ENCODE data around the gene TSSK2.
"Not testable (repeated sequence)": the region's sequence is repeated elsewhere in the genome, so short reads cannot be mapped to it uniquely, and the experiment has no call there.

The TSSK2 gene

DNA sequence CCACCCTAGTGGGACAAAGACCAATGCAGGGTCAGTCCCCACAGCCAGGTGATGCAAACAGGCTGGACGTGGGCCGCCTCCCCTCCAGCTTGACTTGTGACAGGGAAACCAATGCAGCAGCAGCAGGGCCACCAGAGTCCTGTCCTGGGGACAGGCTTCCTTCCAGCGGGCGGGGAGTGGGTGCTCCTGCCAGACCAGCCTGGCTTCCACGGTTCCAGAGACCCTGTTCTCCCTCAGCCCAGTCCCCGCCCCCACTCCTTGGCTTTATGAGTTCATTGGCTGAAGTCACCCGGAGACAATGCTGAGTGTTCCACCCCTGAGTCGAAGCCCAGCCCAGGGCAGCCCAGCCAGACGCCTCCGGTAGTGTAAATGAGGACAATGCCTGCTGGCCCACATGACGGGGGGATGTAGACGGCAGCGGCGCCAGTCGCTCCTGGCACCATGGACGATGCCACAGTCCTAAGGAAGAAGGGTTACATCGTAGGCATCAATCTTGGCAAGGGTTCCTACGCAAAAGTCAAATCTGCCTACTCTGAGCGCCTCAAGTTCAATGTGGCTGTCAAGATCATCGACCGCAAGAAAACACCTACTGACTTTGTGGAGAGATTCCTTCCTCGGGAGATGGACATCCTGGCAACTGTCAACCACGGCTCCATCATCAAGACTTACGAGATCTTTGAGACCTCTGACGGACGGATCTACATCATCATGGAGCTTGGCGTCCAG, at the start of gene TSSK2:
Gene TSSK2 (plus strand): TSS at position 350 of the 726 bp plus-strand sequence. CDS start 92 bp downstream, at position 442.
- no peak for DNase-seq

DNA sequence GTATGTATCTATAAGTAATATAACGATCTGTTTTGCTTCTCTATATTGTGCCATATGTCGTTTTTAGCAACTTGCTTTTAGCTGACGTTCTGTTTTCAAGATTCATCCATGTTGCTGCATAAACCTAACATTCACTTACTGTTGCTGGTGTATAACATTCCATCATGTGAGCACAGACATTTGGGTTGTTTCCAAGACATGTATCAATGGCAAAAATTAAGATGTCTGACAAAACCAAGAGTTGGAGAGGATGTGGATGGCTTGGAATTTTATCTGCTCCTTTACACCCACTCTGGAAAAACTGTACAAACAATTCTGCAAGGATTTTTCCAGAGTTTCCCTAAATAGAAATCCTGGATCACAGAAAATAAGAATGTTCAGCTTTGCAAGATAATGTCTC, 49.8 kb upstream of the TSSK2 start:
- no peak for DNase-seq

DNA sequence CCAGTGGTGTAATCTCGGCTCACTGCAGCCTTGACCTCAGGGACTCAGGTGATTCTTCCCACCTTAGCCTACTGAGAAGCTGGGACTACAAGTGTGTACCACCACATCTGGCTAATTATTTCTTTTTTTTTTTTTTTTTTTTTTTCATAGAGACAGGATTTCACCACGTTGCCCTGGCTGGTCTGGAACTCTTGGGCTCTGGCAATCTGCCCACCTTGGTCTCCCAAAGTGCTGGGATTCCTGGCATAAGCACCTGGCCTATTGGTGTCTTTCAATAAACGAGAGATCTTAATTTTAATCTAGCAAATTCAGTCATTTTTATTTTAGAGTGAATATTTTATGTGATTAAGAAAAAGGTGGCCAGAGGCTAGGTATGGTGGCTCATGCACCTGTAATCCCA, 49.0 kb upstream of the TSSK2 start:
- no peak for DNase-seq

DNA sequence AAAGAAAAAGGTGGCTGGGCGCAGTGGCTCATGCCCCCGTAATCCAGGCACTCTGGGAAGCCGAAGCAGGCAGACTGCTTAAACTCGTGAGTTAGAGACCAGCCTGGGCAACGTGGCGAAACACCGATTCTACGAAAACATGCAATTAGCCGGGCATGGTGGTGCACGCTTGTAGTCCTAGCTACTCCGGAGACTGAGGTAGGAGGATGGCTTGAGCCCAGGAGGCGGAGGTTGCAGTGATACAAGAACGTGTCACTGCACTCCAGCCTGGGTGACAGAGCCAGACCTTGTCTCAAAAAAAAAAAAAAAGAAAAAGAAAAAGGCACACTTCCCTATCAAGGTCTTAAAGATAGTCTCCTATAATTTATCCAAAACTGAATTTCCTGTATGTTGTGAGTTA, 48.3 kb upstream of the TSSK2 start:
- no peak for DNase-seq

DNA sequence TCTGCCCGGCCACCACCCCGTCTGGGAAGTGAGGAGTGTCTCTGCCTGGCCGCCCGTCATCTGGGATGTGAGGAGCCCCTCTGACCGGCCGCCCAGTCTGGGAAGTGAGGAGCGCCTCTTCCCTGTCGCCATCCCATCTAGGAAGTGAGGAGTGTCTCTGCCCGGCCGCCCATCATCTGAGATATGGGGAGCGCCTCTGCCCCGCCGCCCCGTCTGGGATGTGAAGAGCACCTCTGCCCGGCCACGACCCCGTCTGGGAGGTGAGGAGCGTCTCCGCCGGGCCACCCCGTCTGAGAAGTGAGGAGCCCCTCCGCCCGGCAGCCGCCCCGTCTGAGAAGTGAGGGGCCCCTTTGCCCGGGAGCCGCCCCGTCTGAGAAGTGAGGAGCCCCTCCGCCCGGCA, 47.0 kb upstream of the TSSK2 start:
- DNase-seq: not testable (repeated sequence)

DNA sequence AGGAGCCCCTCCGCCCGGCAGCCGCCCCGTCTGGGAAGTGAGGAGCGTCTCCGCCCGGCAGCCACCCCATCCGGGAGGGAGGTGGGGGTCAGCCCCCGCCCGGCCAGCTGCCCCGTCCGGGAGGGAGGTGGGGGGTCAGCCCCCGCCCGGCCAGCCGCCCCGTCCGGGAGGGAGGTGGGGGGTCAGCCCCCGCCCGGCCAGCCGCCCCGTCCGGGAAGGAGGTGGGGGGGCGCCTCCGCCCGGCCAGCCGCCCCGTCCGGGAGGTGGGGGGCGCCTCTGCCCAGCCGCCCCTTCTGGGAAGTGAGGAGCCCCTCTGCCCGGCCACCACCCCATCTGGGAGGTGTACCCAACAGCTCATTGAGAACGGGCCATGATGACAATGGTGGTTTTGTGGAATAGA, 46.5 kb upstream of the TSSK2 start:
- DNase-seq: not testable (repeated sequence)

DNA sequence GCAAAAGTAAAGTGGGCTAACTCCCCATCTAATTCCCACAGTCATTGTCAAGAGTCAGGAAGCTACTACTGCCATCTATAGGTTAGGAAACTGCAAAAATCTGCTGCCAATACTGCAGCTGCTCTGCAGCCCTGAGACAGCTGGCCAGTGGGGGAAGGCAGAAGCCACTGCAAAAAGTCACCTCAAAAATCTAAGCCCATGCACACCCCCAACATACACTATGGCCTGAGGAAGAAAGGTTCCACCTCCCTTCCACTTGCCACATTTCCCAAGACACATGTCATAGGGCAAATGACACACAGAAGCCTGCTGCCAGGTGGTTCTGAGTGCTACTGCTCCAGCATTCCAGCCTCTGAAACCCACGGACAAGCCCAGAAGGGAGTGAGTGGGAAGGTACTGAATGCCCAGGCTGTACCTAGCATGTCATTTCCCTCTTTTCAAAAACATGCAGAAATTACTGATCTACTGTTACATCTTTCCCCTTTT, 45.8 kb upstream of the TSSK2 start:
- DNase-seq: no peak

DNA sequence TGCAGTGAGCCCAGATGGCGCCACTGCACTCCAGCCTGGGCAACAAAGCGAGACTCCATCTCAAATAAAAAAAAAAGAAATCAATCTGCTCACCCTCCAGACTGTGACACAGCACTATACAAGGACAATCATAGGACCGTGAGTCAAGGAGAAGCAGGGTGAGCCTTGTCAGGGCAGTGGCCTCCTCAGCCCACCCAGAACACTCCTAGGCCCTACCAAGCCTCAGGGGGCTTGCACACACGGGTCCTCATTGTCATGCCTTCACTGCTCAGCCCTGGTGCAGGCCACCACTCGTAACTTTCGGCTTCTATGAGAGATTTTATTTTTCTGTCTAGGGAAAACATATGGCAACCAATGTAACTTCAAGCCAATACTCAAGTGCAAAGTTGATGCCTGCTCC, 44.7 kb upstream of the TSSK2 start:
- DNase-seq: no peak

DNA sequence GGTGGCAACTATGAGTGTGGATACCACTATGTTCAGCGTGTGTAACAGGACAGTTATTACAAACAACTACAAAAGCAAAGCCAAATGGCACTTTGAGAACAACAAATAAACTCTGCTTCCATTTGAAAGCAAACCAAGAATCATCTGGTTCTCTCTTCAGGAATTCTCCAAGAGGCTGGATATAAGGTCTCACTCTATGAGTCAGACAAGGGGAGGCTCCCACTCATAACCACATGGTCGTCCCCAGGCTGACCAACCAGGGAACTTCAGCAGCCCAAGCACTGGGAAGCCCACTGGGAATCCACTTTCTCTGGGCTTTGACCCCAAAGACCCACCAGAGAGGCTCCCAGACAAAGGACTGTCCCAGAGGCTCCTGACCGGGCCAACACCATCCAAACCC, 44.2 kb upstream of the TSSK2 start:
- no peak for DNase-seq

DNA sequence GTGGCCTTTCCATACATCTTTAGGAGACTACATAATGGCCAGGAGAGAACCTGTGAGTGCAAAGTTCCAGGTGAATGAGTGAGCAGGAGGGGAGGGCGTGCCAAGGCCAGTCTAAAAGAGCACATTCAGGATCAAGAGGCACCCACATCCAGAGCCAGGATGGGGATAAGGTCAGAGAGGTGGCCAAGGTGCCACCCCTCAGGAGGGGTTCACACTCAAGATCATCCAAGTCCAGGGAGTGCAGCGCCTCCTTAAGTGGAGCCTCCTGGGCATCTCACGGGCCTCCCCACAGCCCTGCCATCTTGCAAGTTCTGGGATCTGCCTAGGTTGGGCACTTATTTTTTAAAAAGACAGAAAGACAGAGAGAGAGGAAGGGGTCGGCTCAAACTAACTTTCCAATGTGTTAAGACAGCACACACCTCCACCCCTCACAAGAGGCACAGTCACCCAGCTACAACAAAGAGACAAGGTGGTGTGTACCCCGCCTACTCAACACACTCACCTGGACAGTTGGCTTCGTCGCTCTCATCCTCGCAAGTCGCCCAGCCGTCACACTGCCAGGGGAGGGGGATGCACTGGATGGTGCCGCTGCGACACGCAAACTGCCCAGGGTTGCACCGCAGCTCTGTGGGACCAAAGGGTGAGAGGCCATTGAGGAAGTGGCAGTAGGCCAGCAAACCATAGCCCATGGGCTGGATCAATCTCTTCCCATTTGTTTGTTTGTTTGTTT, 42.1 kb upstream of the TSSK2 start:
- no peak for DNase-seq

DNA sequence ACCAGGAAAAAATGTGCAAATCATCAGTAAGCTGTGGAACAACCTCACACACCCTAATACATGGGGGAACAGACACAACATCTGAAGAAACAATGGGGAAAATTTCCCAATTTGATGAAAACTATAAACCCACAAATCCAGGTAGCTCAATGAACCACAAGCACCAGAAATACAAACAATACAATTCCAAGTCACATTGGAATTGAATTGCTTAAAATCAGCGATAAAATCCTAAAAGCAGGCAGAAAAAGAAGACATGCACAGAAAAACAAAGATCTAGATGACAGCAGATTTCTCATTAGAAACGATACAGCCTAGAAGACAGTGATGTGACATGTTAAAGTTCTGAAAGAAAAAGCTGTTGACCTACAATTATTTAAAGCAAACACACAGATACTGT, 40.9 kb upstream of the TSSK2 start:
- no peak for DNase-seq

DNA sequence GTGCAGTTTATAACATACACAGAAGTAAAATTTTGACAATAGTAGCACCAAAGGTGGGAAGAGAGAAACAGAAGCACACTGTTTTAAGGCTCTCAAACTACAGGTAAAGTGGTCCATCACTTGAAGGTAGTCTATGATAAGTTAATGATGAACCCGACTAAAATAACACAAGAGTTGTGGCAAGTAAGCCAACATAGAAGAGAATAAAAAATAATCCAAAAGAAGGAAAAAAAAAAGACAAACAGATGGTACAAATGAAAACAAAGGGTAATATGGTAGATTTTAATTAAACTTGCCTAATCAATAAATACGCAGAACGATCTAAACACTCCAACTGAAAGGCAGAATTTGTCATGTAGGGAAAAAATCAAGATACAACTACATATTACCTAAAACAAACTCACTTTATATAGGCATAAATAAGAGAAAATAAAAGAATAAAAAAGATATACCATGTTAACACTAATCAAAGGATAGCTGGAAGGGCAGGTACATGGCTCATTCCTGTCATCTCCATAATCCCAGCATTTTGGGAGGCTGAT, 40.5 kb upstream of the TSSK2 start:
- no peak for DNase-seq

DNA sequence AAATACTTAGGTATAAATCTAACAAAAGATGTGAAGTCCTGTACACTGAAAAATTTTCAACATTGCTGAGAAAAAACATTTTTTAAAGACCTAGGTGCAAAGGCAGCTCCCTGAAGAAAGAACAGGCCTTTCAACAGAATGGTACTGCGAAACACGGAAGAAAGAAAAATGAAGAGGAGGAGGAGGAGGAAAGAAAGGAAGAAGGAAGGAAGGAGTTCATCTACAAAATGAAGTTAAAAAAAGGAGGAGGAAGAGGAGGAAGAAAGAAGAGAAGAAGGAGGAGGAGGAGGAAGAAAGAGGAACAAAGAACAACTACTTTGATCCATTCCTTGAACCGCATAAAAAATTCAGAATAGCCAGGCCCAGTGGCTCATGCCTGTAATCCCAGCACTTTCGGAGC, 38.4 kb upstream of the TSSK2 start:
- no peak for DNase-seq

DNA sequence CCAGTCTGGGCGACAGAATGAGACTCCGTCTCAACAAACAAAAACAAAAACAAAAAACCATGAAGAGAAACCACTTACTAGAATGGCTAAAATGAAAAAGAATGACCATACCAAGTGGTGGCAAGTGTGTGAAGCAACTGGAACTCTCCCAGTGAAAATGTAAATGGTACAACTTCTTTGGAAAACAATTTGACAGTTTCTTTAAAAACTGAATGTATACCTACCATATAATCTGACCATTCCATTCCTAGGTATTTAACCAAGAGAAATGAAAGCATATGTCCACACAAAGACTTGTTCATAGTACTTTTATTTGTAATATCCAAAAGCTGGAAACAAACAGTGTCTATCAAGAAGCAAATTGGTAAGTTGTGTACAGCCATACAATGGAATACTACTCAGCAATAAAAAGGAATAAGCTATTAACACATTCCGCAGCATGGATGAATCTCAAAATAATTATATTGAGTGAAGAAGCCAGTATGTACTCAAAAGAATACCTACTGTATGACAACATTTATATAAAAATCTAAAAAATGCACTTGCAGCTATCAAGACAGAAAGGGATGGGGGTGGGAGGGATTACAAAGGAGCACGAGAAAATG, 36.6 kb upstream of the TSSK2 start:
- DNase-seq: no peak

DNA sequence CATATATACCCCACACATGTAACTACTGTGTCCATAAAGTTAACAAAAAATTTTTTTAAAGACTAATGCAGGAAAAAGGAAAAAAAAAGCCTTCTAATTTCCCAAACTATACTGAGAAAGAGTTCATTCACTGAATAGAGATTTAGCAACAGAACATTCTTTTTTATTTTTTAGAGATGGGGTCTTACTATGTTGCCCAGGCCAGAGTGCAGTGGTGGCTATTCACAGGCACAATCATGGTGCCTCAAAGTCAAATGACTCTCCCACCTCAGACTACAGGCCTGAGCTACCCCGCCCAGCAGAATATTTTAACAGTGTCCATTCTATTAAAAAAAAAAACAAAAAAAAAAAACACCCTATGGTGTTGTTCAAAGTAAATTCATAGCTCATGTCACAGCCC, 34.6 kb upstream of the TSSK2 start:
- DNase-seq: no peak

DNA sequence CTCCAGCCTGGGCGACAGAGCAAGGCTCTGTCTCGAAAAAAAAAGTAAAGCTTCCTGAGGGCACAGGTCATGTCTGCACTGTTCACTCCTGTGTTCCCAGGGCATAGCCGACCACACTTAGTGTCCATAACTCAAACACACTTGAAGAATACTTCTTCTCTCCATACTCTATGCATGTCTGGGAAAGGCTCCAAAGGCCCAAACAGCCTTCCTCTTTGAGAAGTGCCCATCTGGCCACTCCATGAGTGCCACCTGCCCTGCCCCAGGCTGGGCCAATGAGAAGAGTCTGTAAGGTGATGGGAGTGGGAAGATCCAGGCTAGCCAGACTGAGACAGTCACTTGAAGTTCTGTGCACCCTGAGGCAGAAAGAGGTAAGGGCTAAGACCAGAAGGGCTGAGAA, 33.6 kb upstream of the TSSK2 start:
- DNase-seq: no peak

DNA sequence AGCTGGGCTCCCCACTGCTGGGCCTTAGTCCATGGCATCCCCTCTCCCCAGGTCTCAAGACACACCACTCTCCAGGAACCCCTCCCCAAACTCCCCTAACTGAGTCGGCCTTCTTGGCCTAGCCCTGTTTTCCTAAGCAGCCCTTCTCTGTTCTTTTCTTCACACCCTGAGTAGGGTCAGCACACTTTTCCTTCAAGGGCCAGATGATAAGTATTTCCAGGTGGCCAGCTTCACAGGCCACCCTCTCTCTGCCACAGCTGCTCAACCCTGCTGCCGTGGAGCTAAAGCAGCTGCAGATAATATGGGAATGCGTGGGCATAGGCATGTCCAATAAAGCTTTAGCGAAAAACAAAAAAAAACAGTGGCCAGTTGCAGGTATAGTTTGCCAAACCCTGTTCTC, 33.0 kb upstream of the TSSK2 start:
- DNase-seq: no peak

DNA sequence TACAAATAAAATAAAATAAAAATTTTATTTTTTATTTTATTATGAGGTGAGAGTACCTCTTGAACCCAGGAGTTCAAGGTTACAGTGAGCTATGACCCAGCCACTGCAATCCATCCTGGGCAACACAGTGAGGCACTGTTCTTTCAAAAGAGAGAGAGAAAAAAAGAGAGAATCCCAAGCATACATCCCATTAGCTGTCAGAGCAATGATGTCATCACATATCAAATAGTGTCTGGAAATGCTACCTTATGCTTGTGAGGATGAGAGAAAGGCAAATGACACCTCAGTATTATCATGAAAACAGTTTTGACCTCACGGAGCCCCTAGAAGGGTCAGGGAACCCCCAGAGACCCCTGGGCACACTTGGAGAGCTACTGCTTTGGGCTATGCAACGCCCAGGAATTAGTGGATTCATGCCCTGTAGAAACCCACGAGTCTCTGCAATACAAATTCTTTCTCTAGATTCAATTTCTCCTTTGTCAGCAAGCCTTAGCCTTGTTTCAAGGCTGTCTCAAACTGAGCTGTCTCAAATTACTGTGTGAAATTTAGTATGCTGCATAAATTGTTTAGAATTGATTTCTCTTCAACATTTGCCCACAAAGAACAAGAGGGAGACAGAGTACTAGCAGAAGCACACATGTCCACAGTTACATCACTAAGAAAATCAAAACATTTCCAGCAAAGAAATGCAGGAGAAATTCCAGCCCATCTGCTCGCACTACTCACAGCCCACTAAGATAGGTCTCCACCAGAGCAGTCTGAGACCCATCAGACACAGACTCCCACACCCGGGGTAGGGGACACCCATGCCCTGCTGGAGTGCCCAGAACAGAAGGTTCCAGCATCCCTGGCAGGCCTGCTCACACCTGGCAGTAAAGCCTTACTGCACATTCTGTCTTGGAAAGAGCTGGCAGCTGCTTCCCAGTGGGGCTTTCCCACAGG, 27.0 kb upstream of the TSSK2 start:
- DNase-seq: no peak

DNA sequence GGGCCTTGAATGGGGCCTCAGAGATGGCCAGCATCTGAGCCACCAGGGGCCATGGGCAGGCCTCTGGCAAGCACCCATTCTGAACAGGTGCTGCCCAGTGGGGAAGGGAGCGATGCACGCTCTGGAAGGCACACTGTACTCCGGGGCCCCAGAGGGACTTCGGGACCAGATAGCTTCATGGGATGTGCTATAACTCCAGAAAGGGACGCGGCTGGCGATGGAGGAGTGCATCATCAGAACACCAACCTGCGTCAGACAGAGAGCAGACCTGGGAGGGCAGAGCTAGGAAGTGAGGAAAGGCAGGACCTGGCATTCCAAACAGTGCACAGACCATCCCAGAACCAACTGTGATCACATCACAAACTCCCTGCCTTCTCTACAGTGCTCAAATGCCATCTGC, 25.7 kb upstream of the TSSK2 start:
- no peak for DNase-seq

DNA sequence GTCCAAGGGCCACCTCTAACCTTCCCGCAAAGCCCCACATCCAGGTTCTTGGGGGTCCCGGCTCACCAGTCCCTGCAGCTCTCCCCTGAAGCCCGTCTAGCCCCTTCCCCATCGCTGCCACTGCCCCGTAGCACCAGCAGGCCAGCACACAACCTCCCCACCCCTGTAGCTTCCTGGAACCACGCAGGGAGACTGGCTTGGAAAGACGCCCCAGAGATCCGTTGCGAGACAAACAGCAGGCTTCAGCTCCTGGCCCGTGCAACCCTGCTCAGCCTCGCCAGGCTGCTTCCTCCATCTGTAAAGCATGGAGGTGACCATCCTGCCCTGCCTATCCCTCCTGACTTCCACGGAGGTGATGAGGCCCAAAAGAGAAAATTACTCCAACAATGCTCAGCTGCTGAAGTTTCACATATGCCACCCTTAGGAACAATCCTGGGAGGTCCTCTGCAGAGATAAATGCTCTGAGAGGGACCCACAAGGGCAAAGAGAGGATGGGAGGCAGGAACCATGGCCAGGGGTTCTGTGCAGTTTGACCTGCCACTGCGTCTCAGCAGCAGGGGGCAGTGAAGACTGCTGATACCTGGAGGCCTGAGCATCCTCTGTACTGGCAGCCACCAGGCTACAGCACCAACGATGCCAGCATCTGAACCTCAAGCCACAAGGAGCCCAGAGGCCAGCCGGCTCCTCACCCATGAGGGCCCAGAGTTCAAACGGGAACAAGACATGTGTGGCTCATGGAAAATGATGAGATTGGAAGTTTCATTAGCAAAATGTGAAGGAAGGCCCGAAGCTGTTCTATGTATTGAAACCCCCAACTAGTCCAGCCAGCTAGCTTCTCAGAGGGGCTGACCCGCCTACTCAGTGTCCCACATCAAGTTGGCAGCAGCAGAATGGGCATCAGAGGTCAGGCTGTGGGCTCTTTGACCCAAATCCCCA, 25.0 kb upstream of the TSSK2 start:
- peak; percentile 30 for DNase-seq
